H1 (cell line): Measurements from ENCODE around the gene SPDYC. TPM values are rescaled to one million over a fixed set of nuclear protein-coding genes. Genes with fewer than 3 reads are reported as not detected.

ENCODE experiments used
- CTCF ChIA-PET: fragments of 300-600 bp; sonication (Branson Sonifier 250); formaldehyde crosslinking; loops from one replicate; lab custom pipeline; 2021; ENCODE audit not compliant: partially characterized antibody; lab: Charles Lee
- POLR2A ChIA-PET: fragments of 300-600 bp; sonication (Branson Sonifier 250); formaldehyde crosslinking; loops from one replicate; lab custom pipeline; 2021; ENCODE audit warnings: inconsistent platforms; ENCODE audit not compliant: partially characterized antibody; lab: Charles Lee
- DNase-seq, 2 experiments: peaks; one replicate each; pipeline versions ENCODE4 v3.0.0 to v3.0.0-alpha.2; 2010 to 2022; ENCODE audit warnings: low spot score in 2 of 2, low read depth in 1 of 2, mixed read lengths in 1 of 2
- FAIRE-seq: peaks from 2 replicates; lab custom pipeline; 2011; peaks lifted over from hg19 to GRCh38; lab: Jason Lieb, UNC
- H2AFZ ChIP-seq: 2 replicates; pipeline ENCODE4 v1.8.1; 2012; ENCODE audit warnings: low read length, inconsistent platforms
- H2AK5ac ChIP-seq: 2 replicates; pipeline ENCODE4 v1.6.1; 2013; ENCODE audit warnings: low read depth, low read length
- H2BK120ac ChIP-seq: replicated peaks from 2 replicates; pipeline ENCODE3; 2013; ENCODE audit warnings: low read depth, low read length, inconsistent platforms
- H2BK12ac ChIP-seq: 2 replicates; pipeline ENCODE4 v1.6.1; 2013; ENCODE audit warnings: low read depth, low read length
- H2BK15ac ChIP-seq: 2 replicates; pipeline ENCODE4 v1.6.1; 2013; ENCODE audit warnings: low read length
- H2BK20ac ChIP-seq: 2 replicates; pipeline ENCODE4 v1.6.1; 2013; ENCODE audit warnings: low read length
- H2BK5ac ChIP-seq: 2 replicates; pipeline ENCODE4 v1.6.1; 2013; ENCODE audit warnings: low read depth, low read length
- H3K14ac ChIP-seq: 2 replicates; pipeline ENCODE4 v1.6.1; 2013; ENCODE audit warnings: inconsistent platforms; ENCODE audit not compliant: insufficient read length
- H3K18ac ChIP-seq: 2 replicates; pipeline ENCODE4 v1.6.1; 2013; ENCODE audit warnings: low read length; ENCODE audit errors: extremely low read depth
- H3K23ac ChIP-seq: 2 replicates; pipeline ENCODE4 v1.6.1; 2013; ENCODE audit warnings: inconsistent platforms; ENCODE audit not compliant: insufficient read length
- H3K23me2 ChIP-seq: 2 replicates; pipeline ENCODE4 v1.6.1; 2013; ENCODE audit warnings: low read depth, low read length
- H3K27ac ChIP-seq: 2 replicates; pipeline ENCODE4 v1.6.1; 2011; ENCODE audit warnings: low read depth, low read length, inconsistent platforms
- H3K27me3 ChIP-seq, 4 experiments: replicated peaks in 1 of 4; 1 replicate in 1 of 4; 2 replicates in 3 of 4; pipeline versions ENCODE4 v1.6.1 to v1.8.1; 2011 to 2013; ENCODE audit warnings: low read length in 3 of 4, mild to moderate bottlenecking in 3 of 4, inconsistent platforms in 2 of 4, mixed read lengths in 2 of 4, moderate library complexity in 1 of 4; ENCODE audit not compliant: control insufficient read depth in 3 of 4, insufficient read depth in 3 of 4; ENCODE audit errors: extremely low read depth in 1 of 4
- H3K36me3 ChIP-seq, 4 experiments: 2 replicates each; pipeline versions ENCODE4 v1.6.1 to v1.8.1; 2011 to 2013; ENCODE audit warnings: mild to moderate bottlenecking in 4 of 4, low read length in 3 of 4, moderate library complexity in 2 of 4, control low read depth in 1 of 4, inconsistent platforms in 1 of 4; ENCODE audit not compliant: insufficient read depth in 4 of 4, control insufficient read depth in 2 of 4
- H3K4ac ChIP-seq: replicated peaks from 2 replicates; pipeline ENCODE3; 2013; ENCODE audit warnings: low read length, low read depth, mixed read lengths, inconsistent platforms; ENCODE audit not compliant: insufficient read length
- H3K4me1 ChIP-seq, 4 experiments: replicated peaks in 1 of 4; 1 replicate in 1 of 4; 2 replicates in 3 of 4; pipeline versions ENCODE4 v1.6.1 to v1.8.1; 2011 to 2013; ENCODE audit warnings: low read length in 3 of 4, inconsistent platforms in 2 of 4, mixed read lengths in 1 of 4; ENCODE audit not compliant: insufficient read depth in 4 of 4, control insufficient read depth in 3 of 4
- H3K4me2 ChIP-seq, 2 experiments: 2 replicates each; pipeline versions ENCODE4 v1.6.1 to v1.8.1; 2011 to 2013; ENCODE audit warnings: low read depth in 2 of 2, low read length in 2 of 2, control low read depth in 1 of 2, inconsistent platforms in 1 of 2, mild to moderate bottlenecking in 1 of 2; ENCODE audit not compliant: insufficient read depth in 1 of 2
- H3K4me3 ChIP-seq, 4 experiments: fragments of 200-600, 300-600 bp in 1 of 4; sonication (generic), shearing (Covaris generic), sonication (Bioruptor Twin) in 1 of 4; 2 replicates each; pipeline versions ENCODE4 v1.5.1 to v1.8.1; 2011 to 2016; ENCODE audit warnings: low read length in 4 of 4, low read depth in 3 of 4, control low read depth in 2 of 4, inconsistent platforms in 2 of 4, mild to moderate bottlenecking in 2 of 4, mixed read lengths in 1 of 4, moderate library complexity in 1 of 4; ENCODE audit not compliant: insufficient read depth in 2 of 4; ENCODE audit errors: extremely low read depth in 1 of 4
- H3K56ac ChIP-seq: replicated peaks from 2 replicates; pipeline ENCODE3; 2013; ENCODE audit warnings: low read depth, mild to moderate bottlenecking, mixed read lengths, low read length, inconsistent platforms; ENCODE audit not compliant: insufficient read length
- H3K79me1 ChIP-seq: 2 replicates; pipeline ENCODE4 v1.6.1; 2013; ENCODE audit warnings: low read depth, low read length, control low read depth
- H3K79me2 ChIP-seq, 2 experiments: 2 replicates each; pipeline versions ENCODE4 v1.6.1 to v1.8.1; 2012 to 2013; ENCODE audit warnings: low read length in 2 of 2, mild to moderate bottlenecking in 2 of 2, inconsistent platforms in 1 of 2; ENCODE audit not compliant: insufficient read depth in 2 of 2, control insufficient read depth in 1 of 2
- H3K9ac ChIP-seq, 4 experiments: replicated peaks in 1 of 4; 1 replicate in 1 of 4; 2 replicates in 3 of 4; pipeline versions ENCODE4 v1.6.1 to v1.8.1; 2011 to 2013; ENCODE audit warnings: low read depth in 3 of 4, low read length in 3 of 4, control low read depth in 2 of 4, mild to moderate bottlenecking in 2 of 4, moderate library complexity in 2 of 4, inconsistent platforms in 1 of 4; ENCODE audit errors: extremely low read depth in 1 of 4
- H3K9me3 ChIP-seq, 2 experiments: 2 replicates each; pipeline versions ENCODE4 v1.6.1 to v1.8.1; 2012 to 2013; ENCODE audit warnings: mild to moderate bottlenecking in 2 of 2, moderate library complexity in 2 of 2, control low read depth in 1 of 2, inconsistent platforms in 1 of 2, low read depth in 1 of 2, low read length in 1 of 2, mixed read lengths in 1 of 2; ENCODE audit not compliant: insufficient read depth in 2 of 2
- H4K20me1 ChIP-seq, 2 experiments: replicated peaks in 1 of 2; 2 replicates each; pipeline versions ENCODE3 to v1.8.1; 2011 to 2013; ENCODE audit warnings: inconsistent platforms in 2 of 2, low read length in 2 of 2, mild to moderate bottlenecking in 1 of 2; ENCODE audit not compliant: insufficient read depth in 2 of 2, control insufficient read depth in 1 of 2
- H4K5ac ChIP-seq: 2 replicates; pipeline ENCODE4 v1.6.1; 2013; ENCODE audit warnings: low read length, low read depth, mixed read lengths, inconsistent platforms; ENCODE audit not compliant: insufficient read length
- H4K8ac ChIP-seq: 2 replicates; pipeline ENCODE4 v1.8.0; 2013; ENCODE audit warnings: mild to moderate bottlenecking, moderate library complexity, low read length, inconsistent platforms; ENCODE audit not compliant: insufficient read depth; ENCODE audit errors: extremely low read depth
- H4K91ac ChIP-seq: replicated peaks from 2 replicates; pipeline ENCODE3; 2013; ENCODE audit warnings: low read length, mixed read lengths, inconsistent platforms; ENCODE audit not compliant: insufficient read length
- GTF2F1 ChIP-seq: IDR thresholded peaks from 2 replicates; pipeline ENCODE4 v1.6.1; 2012; ENCODE audit warnings: low read depth, low read length, improper control_type of control experiment, borderline replicate concordance
- RAD21 ChIP-seq, 2 experiments: IDR thresholded peaks in 1 of 2; conservative IDR thresholded peaks in 1 of 2; 2 replicates each; pipeline ENCODE4 v1.6.1; 2011; ENCODE audit warnings: low read depth in 2 of 2, low read length in 2 of 2, improper control_type of control experiment in 1 of 2, inconsistent platforms in 1 of 2, mild to moderate bottlenecking in 1 of 2, moderate library complexity in 1 of 2
- RBBP5 ChIP-seq: IDR thresholded peaks from 2 replicates; pipeline ENCODE4 v1.7.1; 2012; ENCODE audit warnings: low read depth, mild to moderate bottlenecking, inconsistent platforms, low read length, moderate library complexity, borderline replicate concordance
- SAP30 ChIP-seq: fragments of 300-600 bp; sonication (generic); IDR thresholded peaks from 2 replicates; pipeline ENCODE4 v1.7.1; 2012; ENCODE audit warnings: low read length, moderate library complexity, mild to moderate bottlenecking, inconsistent platforms; ENCODE audit not compliant: insufficient read depth, insufficient replicate concordance
- WGBS, 2 experiments: shearing (Covaris generic) in 1 of 2; methylation state at CpG; one replicate each; pipeline versions ENCODE4 v1.1.6 to v1.1.7; 2013 to 2015; ENCODE audit warnings: low lambda C conversion rate in 2 of 2, mixed read lengths in 2 of 2, inconsistent platforms in 1 of 2, low coverage in 1 of 2, missing lambda C conversion rate in 1 of 2; ENCODE audit not compliant: insufficient replicate concordance in 2 of 2, insufficient coverage in 1 of 2, insufficient read length in 1 of 2; ENCODE audit errors: extremely low coverage in 1 of 2, missing lambda C conversion rate in 1 of 2; 5-methylcytosine and 5-hydroxymethylcytosine counted together
- polyA plus RNA-seq, 7 experiments: library from polyadenylated mRNA; depleted of rRNA in 3 of 7; stranded (reverse) in 5 of 7; unstranded in 2 of 7; fragments of >200 nt in 5 of 7; fragments of 200-250 nt in 2 of 7; gene quantifications; 1 replicate in 5 of 7; 2 replicates in 1 of 7; 4 replicates in 1 of 7; pipeline versions ENCODE4 v1.2.1 to v1.2.3, GENCODE V29; 2011 to 2013; ENCODE audit warnings: missing spikeins in 2 of 7, mixed read lengths in 2 of 7
- total RNA-seq: library from RNA; stranded (reverse); fragmentation: NEBNext Ultra II Directional; extraction: Animal tissue kit (Norgen Biotek cat#: 25700); gene quantifications from 2 replicates; pipeline ENCODE4 v1.2.1, GENCODE V29; 2021
- TF ChIP-seq, protein P1 (sequence below): IDR thresholded peaks from 2 replicates; pipeline ENCODE4 v1.6.1; 2012; ENCODE audit warnings: inconsistent platforms

Gene SPDYC
- total and polyA plus RNA-seq, 2 of the 8 experiments (the other 6 are each of a cell fraction or from before 2014, with no cell fraction given), result 0.15 TPM; not detected in 1

GRCh38 chr11:65156256-65156655, 13.8 kb upstream of the SPDYC start:
- H3K56ac ChIP-seq, result no peak overlapping the region
- no peak overlapping the region for H4K91ac ChIP-seq
- no peak overlapping the region for H2AK5ac ChIP-seq
- no peaks in the 10 kb centered on the region for H3K36me3 ChIP-seq
- no peaks in the 10 kb centered on the region for H3K79me1 ChIP-seq
- no peaks in the 10 kb centered on the region for H3K79me2 ChIP-seq
- no peak for DNase-seq
- H2BK20ac ChIP-seq, result no peak overlapping the region
- H2BK120ac ChIP-seq, result no peak overlapping the region
- WGBS, 2 experiments, result 98% methylated on average over 3 of the region's 3 CpGs; no CpG with 5 or more reads in 1 of the 2 experiments
- no peak overlapping the region for H3K4me2 ChIP-seq
- no peak overlapping the region for H3K4ac ChIP-seq
- no peak overlapping the region for H3K18ac ChIP-seq
- H3K14ac ChIP-seq, result no peak overlapping the region
- no peaks in the 10 kb centered on the region for H3K4me1 ChIP-seq
- CTCF ChIA-PET, result no interaction called here
- H3K27ac ChIP-seq, result no peak overlapping the region
- no peak overlapping the region for H2BK15ac ChIP-seq
- no peak overlapping the region for H3K23ac ChIP-seq
- H3K27me3 ChIP-seq, result no peaks in the 10 kb centered on the region
- H3K9me3 ChIP-seq, result no peaks in the 10 kb centered on the region
- H4K5ac ChIP-seq, result no peak overlapping the region
- no peak for TF ChIP-seq SAP30
- TF ChIP-seq, protein P1, sequence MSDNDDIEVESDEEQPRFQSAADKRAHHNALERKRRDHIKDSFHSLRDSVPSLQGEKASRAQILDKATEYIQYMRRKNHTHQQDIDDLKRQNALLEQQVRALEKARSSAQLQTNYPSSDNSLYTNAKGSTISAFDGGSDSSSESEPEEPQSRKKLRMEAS, result no peak
- TF ChIP-seq RAD21 (IDR thresholded peaks at IDR 0.05 in 1 of 2, conservative IDR thresholded peaks at IDR 0.05 in 1 of 2; ENCODE audit: low read depth in 2 of 2, low read length in 2 of 2), result no peak
- no peak for TF ChIP-seq RBBP5
- TF ChIP-seq GTF2F1, result no peak
- TF ChIP-seq, all 59 proteins: peak for 0
- H2BK12ac ChIP-seq, result no peak overlapping the region
- no peak overlapping the region for H4K8ac ChIP-seq
- POLR2A ChIA-PET, result interaction anchor here (1.1 to 1.4 kb wide), 2 partner anchors 30 to 45 kb away, joined by 3 read pairs; no protein-coding TSS in a partner anchor
- no peak for FAIRE-seq
- no peaks in the 10 kb centered on the region for H4K20me1 ChIP-seq
- H2BK5ac ChIP-seq, result no peak overlapping the region
- H3K4me3 ChIP-seq, result no peak overlapping the region
- no peak overlapping the region for H2AFZ ChIP-seq
- H3K23me2 ChIP-seq, result no peaks in the 10 kb centered on the region
- no peak overlapping the region for H3K9ac ChIP-seq
